Activated naive CD4-positive, alpha-beta T cell treated with anti-CD3 and anti-CD28 coated beads, Interleukin-2, amount 50 U/mL, for 72 hours (primary cell): Measurements from ENCODE around the gene MARVELD2. TPM values are rescaled to one million over a fixed set of nuclear protein-coding genes. Genes with fewer than 3 reads are reported as not detected.
A peak's percentile ranks its signal among the peaks of the same experiment; 100 is the strongest.
"Not testable (repeated sequence)": the region's sequence is repeated elsewhere in the genome, so short reads cannot be mapped to it uniquely, and the experiment has no call there.

Experiments used
- ATAC-seq, 2 donors: fragments of 150-1000 bp; cut with Tn5 transposase; 2 replicates each; pipeline ENCODE4 v1.10.0; 2021; ENCODE audit warnings: mild to moderate bottlenecking in 2 of 2, moderate library complexity in 2 of 2
- DNase-seq, 2 donors: peaks; one replicate each; pipeline ENCODE4 v3.0.0; 2021 to 2022; ENCODE audit warnings: low spot score in 2 of 2
- H3K27ac Mint-ChIP-seq, 2 donors: one replicate each; pipeline ENCODE4 v1.8.0; 2022; ENCODE audit warnings: mild to moderate bottlenecking in 2 of 2, mixed read lengths in 2 of 2
- H3K36me3 Mint-ChIP-seq, 2 donors: one replicate each; pipeline ENCODE4 v1.8.0; 2022; ENCODE audit warnings: mixed read lengths in 2 of 2
- H3K9me3 Mint-ChIP-seq, 2 donors: one replicate each; pipeline ENCODE4 v1.8.0; 2022; ENCODE audit warnings: mixed read lengths in 2 of 2
- total RNA-seq, 2 donors: library from RNA; stranded (reverse); gene quantifications; one replicate each; pipeline ENCODE4 v1.2.3, GENCODE V29; 2022

MARVELD2 gene, protein sequence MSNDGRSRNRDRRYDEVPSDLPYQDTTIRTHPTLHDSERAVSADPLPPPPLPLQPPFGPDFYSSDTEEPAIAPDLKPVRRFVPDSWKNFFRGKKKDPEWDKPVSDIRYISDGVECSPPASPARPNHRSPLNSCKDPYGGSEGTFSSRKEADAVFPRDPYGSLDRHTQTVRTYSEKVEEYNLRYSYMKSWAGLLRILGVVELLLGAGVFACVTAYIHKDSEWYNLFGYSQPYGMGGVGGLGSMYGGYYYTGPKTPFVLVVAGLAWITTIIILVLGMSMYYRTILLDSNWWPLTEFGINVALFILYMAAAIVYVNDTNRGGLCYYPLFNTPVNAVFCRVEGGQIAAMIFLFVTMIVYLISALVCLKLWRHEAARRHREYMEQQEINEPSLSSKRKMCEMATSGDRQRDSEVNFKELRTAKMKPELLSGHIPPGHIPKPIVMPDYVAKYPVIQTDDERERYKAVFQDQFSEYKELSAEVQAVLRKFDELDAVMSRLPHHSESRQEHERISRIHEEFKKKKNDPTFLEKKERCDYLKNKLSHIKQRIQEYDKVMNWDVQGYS
- under 1 TPM; 0.23 to 0.39 TPM for total RNA-seq

- DNase-seq (peak in 1 of 2 donors; percentile 33), ATAC-seq (peak; percentile 68 to 75)
- no peaks in the 10 kb centered on the region for H3K9me3 Mint-ChIP-seq
- peaks cover 5 to 13% of the 10 kb centered on the region in 2 donors for H3K36me3 Mint-ChIP-seq
- H3K27ac Mint-ChIP-seq = no peak within 1 kb of the TSS
Measured at GRCh38 chr5:69414885-69415583, at the start of gene MARVELD2. Gene MARVELD2, plus strand, starts transcription at chr5:69415116. Its CDS starts 4,270 bp downstream, at chr5:69419386.

GRCh38 chr5:69367697-69368279, 47.1 kb upstream of the MARVELD2 start:
- no peaks in the 10 kb centered on the region for H3K9me3 Mint-ChIP-seq
- peak overlapping the region; percentile 97 to 99 for H3K27ac Mint-ChIP-seq
- DNase-seq (no peak), ATAC-seq (no peak)
- H3K36me3 Mint-ChIP-seq = peaks cover 20 to 42% of the 10 kb centered on the region in 2 donors

- DNase-seq = peak in 1 of 2 donors; percentile 29
- ATAC-seq = peak; percentile 1
- H3K27ac Mint-ChIP-seq = peak overlapping the region; percentile 97 to 99
- no peaks in the 10 kb centered on the region for H3K9me3 Mint-ChIP-seq
- H3K36me3 Mint-ChIP-seq = peaks cover 20 to 36% of the 10 kb centered on the region in 2 donors
Measured at GRCh38 chr5:69368458-69369339, 46.2 kb upstream of the MARVELD2 start.

GRCh38 chr5:69369340-69370121, 45.4 kb upstream of the MARVELD2 start, which contains the start of the genes AK6, RAD17 and TAF9:
Gene AK6, minus strand, starts transcription at chr5:69369520. Its CDS starts 30 bp downstream, at chr5:69369490.
Gene RAD17, plus strand, starts transcription at chr5:69369818. Its CDS starts 2,391 bp downstream, at chr5:69372209.
Gene TAF9, minus strand, starts transcription at chr5:69369520. Its CDS starts 3,783 bp downstream, at chr5:69365737.
- ATAC-seq = peak; percentile 94
- peaks cover 20 to 32% of the 10 kb centered on the region in 2 donors for H3K36me3 Mint-ChIP-seq
- peak within 1 kb of the TSS; percentile 97 to 99 for H3K27ac Mint-ChIP-seq
- DNase-seq = peak; percentile 89 to 93
- H3K9me3 Mint-ChIP-seq = no peaks in the 10 kb centered on the region

- Mint-ChIP-seq H3K36me3 (peaks cover 14 to 24% of the 10 kb centered on the region in 2 donors), H3K27ac (peak overlapping the region; percentile 97)
- not testable (repeated sequence) for ATAC-seq, H3K9me3 Mint-ChIP-seq, DNase-seq
Measured at GRCh38 chr5:69370335-69370734, 44.6 kb upstream of the MARVELD2 start.

DNA sequence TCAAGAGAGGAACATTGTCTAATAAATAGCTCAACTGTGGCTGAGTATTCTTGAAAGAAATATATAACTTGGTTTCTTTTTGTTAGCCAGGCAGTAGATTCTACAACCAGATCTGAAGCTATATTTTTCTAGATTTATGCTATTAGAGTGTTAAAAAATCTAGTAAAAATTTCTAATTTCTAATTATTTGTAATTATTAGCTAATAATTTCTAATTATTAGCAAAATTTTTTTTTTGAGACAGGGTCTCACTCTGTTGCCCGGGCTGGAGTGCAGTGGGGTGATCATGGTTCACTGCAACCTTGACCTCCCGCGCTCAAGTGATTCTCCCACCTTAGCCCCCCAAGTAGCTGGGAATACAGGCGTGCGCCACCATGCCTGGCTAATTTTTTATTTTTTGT, 42.5 kb upstream of the MARVELD2 start:
- Mint-ChIP-seq H3K9me3 (no peaks in the 10 kb centered on the region), H3K27ac (no peak overlapping the region), H3K36me3 (peaks cover 11 to 12% of the 10 kb centered on the region in 2 donors)
- DNase-seq (no peak), ATAC-seq (no peak)

GRCh38 chr5:69374911-69375446, 39.9 kb upstream of the MARVELD2 start:
- peak overlapping the region in 1 of 2 donors; percentile 92 for H3K27ac Mint-ChIP-seq
- no peaks in the 10 kb centered on the region for H3K36me3 Mint-ChIP-seq
- DNase-seq = no peak
- no peak for ATAC-seq
- H3K9me3 Mint-ChIP-seq = no peaks in the 10 kb centered on the region

- no peaks in the 10 kb centered on the region for H3K9me3 Mint-ChIP-seq
- H3K27ac Mint-ChIP-seq = no peak overlapping the region
- ATAC-seq (no peak), DNase-seq (no peak)
- H3K36me3 Mint-ChIP-seq = no peaks in the 10 kb centered on the region
Measured at GRCh38 chr5:69378376-69378775, 36.5 kb upstream of the MARVELD2 start.

GRCh38 chr5:69404659-69405330, 10.1 kb upstream of the MARVELD2 start:
- peaks cover 20 to 23% of the 10 kb centered on the region in 2 donors for H3K36me3 Mint-ChIP-seq
- ATAC-seq = no peak
- no peak overlapping the region for H3K27ac Mint-ChIP-seq
- no peaks in the 10 kb centered on the region for H3K9me3 Mint-ChIP-seq
- DNase-seq = no peak

DNA sequence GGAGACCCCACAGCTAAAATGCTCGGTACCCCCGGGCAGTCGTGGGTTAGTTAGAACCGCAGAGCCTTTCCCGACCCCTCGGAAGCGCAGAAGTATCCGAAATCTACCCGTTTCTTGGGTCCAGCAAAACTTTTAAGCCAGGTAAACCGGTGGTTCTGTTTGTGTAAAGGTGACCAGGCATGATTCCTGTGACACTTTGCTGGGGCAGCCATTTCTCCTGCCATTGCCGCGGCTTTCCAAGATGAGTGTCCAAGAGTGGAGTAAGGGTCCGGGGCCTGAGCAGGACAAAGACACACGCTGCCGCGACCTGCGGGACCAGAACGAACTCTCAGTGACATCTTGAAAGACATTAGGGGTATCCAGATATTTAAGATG, 655 bp downstream of the MARVELD2 start:
- Mint-ChIP-seq H3K9me3 (no peaks in the 10 kb centered on the region), H3K36me3 (peaks cover 5 to 13% of the 10 kb centered on the region in 2 donors), H3K27ac (no peak overlapping the region)
- ATAC-seq (no peak), DNase-seq (peak in 1 of 2 donors; percentile 4)

DNA sequence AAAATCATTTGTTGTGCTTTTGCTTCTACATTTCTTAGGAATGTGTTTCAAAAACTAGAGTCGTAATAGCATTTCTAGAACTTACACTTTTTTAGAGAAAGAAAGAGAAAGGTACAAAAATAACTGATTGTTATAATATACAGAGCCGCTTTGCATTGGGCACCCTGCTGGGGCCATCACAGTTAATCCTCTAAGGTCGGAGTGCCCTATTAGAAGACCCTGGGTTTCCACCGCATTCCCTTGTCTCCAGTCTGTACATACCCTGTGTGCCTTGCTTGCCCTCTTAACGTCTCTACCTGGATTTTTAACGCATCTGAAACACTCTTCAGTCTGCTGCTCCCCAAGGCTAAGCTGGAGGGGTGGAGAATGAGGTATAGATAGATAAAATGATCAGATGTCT, 1.3 kb downstream of the MARVELD2 start:
- Mint-ChIP-seq H3K27ac (no peak overlapping the region), H3K9me3 (no peaks in the 10 kb centered on the region), H3K36me3 (peaks cover 5 to 13% of the 10 kb centered on the region in 2 donors)
- ATAC-seq = no peak
- no peak for DNase-seq

DNA sequence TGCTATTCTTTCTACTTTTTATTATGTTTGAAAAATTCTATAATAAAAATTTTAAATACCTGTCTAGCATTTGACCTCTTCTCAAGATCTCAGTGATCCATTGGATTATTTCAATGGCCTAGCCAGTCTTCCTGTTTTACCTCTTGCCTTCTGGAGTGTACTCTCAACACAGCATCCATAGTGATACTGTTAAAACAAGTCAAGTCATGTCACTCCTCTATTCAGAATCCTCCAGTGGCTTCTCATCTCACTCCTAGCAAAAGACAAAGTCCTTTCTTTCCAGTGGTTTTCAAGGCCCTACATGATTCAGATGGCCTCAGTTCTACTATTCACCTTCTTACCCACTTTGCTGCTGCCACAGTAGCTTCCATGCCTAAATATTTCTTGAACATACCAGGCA, 1.8 kb downstream of the MARVELD2 start:
- Mint-ChIP-seq H3K27ac (no peak overlapping the region), H3K9me3 (no peaks in the 10 kb centered on the region), H3K36me3 (peaks cover 5 to 9% of the 10 kb centered on the region in 2 donors)
- no peak for ATAC-seq
- no peak for DNase-seq

- H3K36me3 Mint-ChIP-seq = peaks cover 5 to 14% of the 10 kb centered on the region in 2 donors
- ATAC-seq (no peak), DNase-seq (no peak)
- H3K27ac Mint-ChIP-seq = no peak overlapping the region
- no peaks in the 10 kb centered on the region for H3K9me3 Mint-ChIP-seq
Measured at GRCh38 chr5:69418554-69418953, 3.6 kb downstream of the MARVELD2 start.
